Measurements from ENCODE around the gene HDAC8.
"Not testable (repeated sequence)": the region's sequence is repeated elsewhere in the genome, so short reads cannot be mapped to it uniquely, and the experiment has no call there.

Gene HDAC8

DNA sequence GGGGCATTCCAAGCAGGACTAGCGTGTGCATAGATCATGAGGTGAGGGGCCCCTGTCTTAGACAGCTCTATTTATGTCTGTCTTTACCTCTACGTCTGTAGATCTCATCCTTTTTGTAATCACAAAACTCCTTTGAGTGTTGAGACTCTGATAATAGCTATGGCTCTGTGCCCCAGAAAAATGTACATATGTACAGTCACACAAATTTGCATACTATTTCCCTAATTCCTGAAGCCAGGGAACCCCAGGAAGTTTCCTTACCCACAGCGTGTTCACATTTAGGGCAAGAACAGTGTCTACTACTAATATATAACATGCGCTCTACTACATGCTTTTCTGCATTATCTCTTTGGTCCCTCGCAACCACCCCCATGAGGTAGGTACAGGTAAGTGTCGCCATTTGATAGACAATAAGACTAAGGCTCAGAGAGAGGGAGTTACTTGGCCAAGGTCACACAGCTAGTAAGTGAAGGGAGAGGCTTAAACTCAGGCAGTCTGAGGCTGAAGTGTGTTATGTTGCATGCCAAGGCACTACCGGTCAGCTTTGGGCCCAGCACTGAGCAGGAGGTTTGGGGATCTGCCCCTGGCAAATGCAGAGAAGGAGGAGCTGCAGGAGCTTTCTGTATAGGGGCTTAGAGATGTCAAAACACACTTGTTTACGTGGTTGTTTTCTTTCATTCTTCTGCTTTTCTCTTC is 245.9 kb downstream of the HDAC8 start:
- no peak overlapping the region for H3K4me3 ChIP-seq (ENCODE audit: low read depth, low read length)
- TF ChIP-seq, protein P1, sequence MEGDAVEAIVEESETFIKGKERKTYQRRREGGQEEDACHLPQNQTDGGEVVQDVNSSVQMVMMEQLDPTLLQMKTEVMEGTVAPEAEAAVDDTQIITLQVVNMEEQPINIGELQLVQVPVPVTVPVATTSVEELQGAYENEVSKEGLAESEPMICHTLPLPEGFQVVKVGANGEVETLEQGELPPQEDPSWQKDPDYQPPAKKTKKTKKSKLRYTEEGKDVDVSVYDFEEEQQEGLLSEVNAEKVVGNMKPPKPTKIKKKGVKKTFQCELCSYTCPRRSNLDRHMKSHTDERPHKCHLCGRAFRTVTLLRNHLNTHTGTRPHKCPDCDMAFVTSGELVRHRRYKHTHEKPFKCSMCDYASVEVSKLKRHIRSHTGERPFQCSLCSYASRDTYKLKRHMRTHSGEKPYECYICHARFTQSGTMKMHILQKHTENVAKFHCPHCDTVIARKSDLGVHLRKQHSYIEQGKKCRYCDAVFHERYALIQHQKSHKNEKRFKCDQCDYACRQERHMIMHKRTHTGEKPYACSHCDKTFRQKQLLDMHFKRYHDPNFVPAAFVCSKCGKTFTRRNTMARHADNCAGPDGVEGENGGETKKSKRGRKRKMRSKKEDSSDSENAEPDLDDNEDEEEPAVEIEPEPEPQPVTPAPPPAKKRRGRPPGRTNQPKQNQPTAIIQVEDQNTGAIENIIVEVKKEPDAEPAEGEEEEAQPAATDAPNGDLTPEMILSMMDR (IDR thresholded peaks at IDR 0.05; ENCODE audit: borderline replicate concordance, insufficient read depth, low read depth, low read length), result no peak

- not testable (repeated sequence) for H3K4me3 ChIP-seq (ENCODE audit: low read depth, low read length)
Observed at GRCh38 chrX:72319651-72320050, 253.0 kb downstream of the HDAC8 start.

GRCh38 chrX:72317139-72317538 is 255.5 kb downstream of the HDAC8 start:
- TF ChIP-seq, protein P1 (IDR thresholded peaks at IDR 0.05; ENCODE audit: borderline replicate concordance, insufficient read depth, low read depth, low read length), result no peak
- H3K4me3 ChIP-seq (ENCODE audit: low read depth, low read length), result no peak overlapping the region

DNA sequence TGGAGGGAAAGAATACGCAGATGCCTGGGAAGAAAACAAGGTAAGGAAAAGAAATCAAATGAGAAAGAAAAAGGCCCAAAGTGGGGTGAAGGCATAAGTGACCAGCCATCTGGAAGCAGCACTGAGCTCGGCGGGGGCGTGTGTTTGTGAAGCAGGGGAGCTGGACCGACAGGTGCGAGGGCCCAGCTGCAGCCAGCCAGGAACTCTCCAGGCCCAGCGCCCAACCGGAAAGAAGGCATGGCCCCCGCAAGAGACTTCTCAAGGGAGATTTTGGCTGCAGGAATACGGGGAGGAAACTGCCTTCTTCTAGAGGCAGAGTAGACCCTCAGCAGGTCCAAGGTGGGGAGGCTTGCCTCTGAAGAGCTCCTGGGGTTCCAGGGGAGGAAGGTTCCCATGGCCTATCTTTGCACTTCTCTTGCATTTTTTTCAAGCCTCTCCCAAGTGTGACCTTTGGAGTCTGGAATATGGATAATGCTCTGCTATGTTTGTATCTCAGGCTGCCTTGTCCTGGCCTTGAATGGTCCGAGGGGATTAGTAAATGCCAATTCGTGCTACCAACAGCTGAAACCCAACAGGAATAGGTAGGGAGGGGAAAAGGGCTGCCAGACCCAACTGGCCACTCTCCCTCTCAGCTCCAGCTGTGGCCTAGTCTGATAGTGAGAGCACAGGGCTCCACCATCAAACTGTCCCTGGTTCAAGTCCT is 256.1 kb downstream of the HDAC8 start:
- H3K4me3 ChIP-seq (ENCODE audit: low read depth, low read length), result no peak overlapping the region
- TF ChIP-seq, protein P1 (IDR thresholded peaks at IDR 0.05; ENCODE audit: borderline replicate concordance, insufficient read depth, low read depth, low read length), result no peak

DNA sequence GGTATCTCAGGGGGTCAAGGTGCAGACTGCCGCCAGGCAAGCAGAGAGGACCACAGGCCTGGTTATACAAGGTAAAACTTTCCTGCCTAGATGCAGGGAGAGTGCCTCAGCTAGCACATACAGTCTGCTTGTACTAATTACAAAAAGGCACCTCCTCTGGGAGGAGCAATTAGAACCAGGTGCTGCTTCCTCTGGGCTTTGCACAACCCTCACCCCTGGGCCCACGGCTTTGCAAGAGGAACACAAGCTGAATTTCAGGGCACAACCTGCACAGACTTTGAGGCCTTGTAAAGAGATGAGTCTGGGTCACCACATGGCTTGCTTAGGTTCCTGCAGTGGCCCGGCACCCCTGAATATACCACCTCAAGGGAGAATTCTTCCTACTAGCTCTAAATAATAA is 257.8 kb downstream of the HDAC8 start:
- TF ChIP-seq, protein P1 (IDR thresholded peaks at IDR 0.05; ENCODE audit: borderline replicate concordance, insufficient read depth, low read depth, low read length), result no peak

DNA sequence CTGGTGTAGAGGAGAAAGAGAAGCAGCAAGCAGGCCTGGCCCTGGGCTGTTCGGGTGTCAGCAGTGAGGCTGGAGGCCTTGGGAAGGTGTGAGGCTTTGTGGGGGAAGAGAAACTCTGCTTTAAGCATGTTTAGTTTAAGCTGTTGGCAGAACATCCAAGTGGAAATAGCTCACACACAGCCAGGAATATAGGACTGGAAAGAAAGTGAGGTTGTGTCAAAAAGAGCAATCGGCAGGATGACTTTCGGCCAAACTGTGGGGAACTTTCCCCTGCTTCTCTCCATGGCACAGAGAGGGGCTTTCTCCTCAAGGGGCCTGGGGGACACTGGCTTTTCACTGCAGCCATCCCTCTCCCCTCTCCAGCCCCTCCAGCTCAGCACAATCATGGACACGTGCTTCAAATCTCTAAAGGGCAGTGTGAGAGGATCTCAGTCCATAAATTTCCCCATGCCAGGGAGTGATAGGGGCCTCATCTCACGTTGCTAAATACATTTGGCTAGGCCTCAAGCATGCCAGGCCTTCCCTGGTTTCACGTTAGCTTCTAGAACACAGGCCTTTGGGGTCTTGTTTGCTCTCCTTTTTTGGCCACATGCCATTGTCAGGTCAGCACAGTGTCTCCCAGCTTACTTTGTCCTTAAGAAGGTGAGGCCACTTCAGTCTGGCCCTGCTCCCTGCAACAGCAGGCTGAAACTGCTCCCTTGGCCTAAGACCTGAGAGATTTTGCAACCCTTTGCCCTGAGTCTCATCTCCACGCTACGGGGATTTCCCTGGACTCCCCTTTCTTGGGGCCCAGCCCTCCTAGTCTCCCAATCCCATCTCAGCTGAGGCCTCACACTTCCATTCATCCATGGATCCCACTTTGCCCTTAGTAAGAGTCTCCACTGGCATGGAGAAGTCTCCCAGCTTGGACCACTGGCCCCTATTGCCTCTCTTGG is 258.7 kb downstream of the HDAC8 start:
- H3K4me3 ChIP-seq (ENCODE audit: low read depth, low read length), result no peak overlapping the region
- TF ChIP-seq, protein P1 (IDR thresholded peaks at IDR 0.05; ENCODE audit: borderline replicate concordance, insufficient read depth, low read depth, low read length), result no peak

More for the DNA sequence above, 257.8 kb downstream of the HDAC8 start:
- no peak overlapping the region for H3K4me3 ChIP-seq (ENCODE audit: low read depth, low read length)

DNA sequence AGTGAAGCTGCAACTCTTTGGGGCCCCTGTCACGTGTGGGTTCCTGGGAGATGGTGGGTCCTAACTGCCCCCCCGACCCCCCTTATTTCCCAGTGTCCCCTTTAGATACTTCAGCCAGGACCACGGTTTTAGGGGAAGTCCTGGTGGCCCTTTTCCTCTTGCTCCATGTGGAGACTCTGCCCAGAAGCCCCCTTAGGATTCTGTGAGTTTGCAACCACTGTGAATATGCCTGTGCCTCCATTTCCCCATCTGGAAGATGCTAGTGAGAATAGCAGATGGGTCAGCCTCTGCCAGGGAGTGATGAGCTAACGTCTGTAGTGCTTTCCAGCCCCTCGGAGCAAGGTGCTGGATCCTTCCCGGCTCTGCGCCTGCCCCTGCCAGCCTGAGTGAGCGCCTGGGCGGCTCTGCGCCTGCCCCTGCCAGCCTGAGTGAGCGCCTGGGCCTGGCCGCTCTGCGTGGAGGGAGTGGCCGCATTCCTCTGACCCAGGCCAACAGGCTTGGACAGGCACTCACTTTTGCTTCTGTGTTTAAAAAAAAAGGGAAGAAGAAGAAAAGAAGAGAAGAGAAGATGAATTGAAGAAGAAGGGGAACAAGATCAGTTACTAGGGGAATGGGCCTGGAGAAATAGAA is 260.2 kb downstream of the HDAC8 start:
- TF ChIP-seq, protein P1 (IDR thresholded peaks at IDR 0.05; ENCODE audit: borderline replicate concordance, insufficient read depth, low read depth, low read length), result no peak
- no peak overlapping the region for H3K4me3 ChIP-seq (ENCODE audit: low read depth, low read length)
